ENCODE measurements around the gene CROCC2. TPM values are rescaled to one million over a fixed set of nuclear protein-coding genes. Genes with fewer than 3 reads are reported as not detected.

The CROCC2 gene
- polyA plus RNA-seq, 1 of the 3 experiments (the other 2 are of a cell fraction) = not detected

DNA sequence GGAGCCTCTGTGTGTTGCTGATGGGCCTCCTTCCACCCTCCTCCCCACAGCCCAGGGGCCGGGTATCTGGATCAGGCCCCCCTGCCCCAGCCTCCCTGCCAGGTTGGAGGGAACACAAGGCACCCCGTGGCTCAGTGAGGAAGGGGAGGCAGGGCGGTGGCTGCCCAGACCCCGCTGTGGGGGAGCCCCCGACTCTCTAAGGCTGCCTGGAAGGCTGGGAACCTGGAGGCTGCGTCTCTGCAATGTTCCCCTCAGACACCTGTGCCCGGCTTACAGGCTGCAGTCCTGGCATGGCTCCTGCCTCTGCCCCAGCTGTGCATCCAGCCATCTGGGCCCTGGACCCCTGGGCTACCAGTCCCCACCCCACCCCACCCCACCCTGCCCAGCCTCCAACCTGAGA, 9.7 kb upstream of the CROCC2 start:
- POLR2A ChIA-PET = no interaction called here
- H3K4me1 ChIP-seq (ENCODE audit: control insufficient read depth in 1 of 2, insufficient read depth in 2 of 2, low read depth in 1 of 2, low read length in 1 of 2) = peaks cover 0 to 23% of the 10 kb centered on the region in 2 experiments; a peak in 1 of 4 replicates
- H4K20me1 ChIP-seq (ENCODE audit: insufficient read depth) = no peaks in the 10 kb centered on the region
- H3F3A ChIP-seq (replicated peaks; ENCODE audit: insufficient read depth) = no peaks in the 10 kb centered on the region
- no peak overlapping the region for H3K4me3 ChIP-seq (ENCODE audit: low read depth in 2 of 2, low read length in 1 of 2)
- DNase-seq = no peak
- no peak overlapping the region for H3K9ac ChIP-seq
- no peak overlapping the region for H3K27ac ChIP-seq (ENCODE audit: low read depth in 2 of 2, low read length in 1 of 2)
- no peaks in the 10 kb centered on the region for H3K27me3 ChIP-seq (ENCODE audit: insufficient read depth)
- no peaks in the 10 kb centered on the region for H3K9me2 ChIP-seq
- CTCF ChIA-PET = interaction anchor here (2.4 kb wide), 1 partner anchor 45 kb away, joined by 5 read pairs; no protein-coding TSS in a partner anchor
- H3K4me2 ChIP-seq = no peak overlapping the region
- no CpG with 5 or more reads among the region's 7 CpGs for WGBS (ENCODE audit: low lambda C conversion rate)
- no peaks in the 10 kb centered on the region for H3K79me2 ChIP-seq (ENCODE audit: insufficient read depth)
- H2AFZ ChIP-seq (ENCODE audit: low read depth) = no peak overlapping the region
- H3K36me3 ChIP-seq (replicated peaks in 1 of 2; ENCODE audit: control insufficient read depth in 1 of 2, insufficient read depth in 2 of 2, low read length in 1 of 2) = no peaks in the 10 kb centered on the region
- no peaks in the 10 kb centered on the region for H3K9me3 ChIP-seq
- TF ChIP-seq GABPA (IDR thresholded peaks at IDR 0.05; ENCODE audit: low read depth) (no peak), NRF1 (IDR thresholded peaks at IDR 0.05; ENCODE audit: low read depth, low read length) (no peak), JUND (IDR thresholded peaks at IDR 0.05) (no peak), FOSL2 (IDR thresholded peaks at IDR 0.05; ENCODE audit: borderline replicate concordance, low read depth) (no peak), ELF1 (IDR thresholded peaks at IDR 0.05) (no peak), MEF2A (IDR thresholded peaks at IDR 0.05; ENCODE audit: borderline replicate concordance, low read depth) (no peak), TCF12 (IDR thresholded peaks at IDR 0.05) (no peak)
- TF ChIP-seq, protein P1, sequence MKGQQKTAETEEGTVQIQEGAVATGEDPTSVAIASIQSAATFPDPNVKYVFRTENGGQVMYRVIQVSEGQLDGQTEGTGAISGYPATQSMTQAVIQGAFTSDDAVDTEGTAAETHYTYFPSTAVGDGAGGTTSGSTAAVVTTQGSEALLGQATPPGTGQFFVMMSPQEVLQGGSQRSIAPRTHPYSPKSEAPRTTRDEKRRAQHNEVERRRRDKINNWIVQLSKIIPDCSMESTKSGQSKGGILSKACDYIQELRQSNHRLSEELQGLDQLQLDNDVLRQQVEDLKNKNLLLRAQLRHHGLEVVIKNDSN (IDR thresholded peaks at IDR 0.05; ENCODE audit: borderline replicate concordance, low read depth) = no peak
- TF ChIP-seq, protein P2, sequence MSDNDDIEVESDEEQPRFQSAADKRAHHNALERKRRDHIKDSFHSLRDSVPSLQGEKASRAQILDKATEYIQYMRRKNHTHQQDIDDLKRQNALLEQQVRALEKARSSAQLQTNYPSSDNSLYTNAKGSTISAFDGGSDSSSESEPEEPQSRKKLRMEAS (IDR thresholded peaks at IDR 0.05; ENCODE audit: low read depth) = no peak
- TF ChIP-seq, protein P3, sequence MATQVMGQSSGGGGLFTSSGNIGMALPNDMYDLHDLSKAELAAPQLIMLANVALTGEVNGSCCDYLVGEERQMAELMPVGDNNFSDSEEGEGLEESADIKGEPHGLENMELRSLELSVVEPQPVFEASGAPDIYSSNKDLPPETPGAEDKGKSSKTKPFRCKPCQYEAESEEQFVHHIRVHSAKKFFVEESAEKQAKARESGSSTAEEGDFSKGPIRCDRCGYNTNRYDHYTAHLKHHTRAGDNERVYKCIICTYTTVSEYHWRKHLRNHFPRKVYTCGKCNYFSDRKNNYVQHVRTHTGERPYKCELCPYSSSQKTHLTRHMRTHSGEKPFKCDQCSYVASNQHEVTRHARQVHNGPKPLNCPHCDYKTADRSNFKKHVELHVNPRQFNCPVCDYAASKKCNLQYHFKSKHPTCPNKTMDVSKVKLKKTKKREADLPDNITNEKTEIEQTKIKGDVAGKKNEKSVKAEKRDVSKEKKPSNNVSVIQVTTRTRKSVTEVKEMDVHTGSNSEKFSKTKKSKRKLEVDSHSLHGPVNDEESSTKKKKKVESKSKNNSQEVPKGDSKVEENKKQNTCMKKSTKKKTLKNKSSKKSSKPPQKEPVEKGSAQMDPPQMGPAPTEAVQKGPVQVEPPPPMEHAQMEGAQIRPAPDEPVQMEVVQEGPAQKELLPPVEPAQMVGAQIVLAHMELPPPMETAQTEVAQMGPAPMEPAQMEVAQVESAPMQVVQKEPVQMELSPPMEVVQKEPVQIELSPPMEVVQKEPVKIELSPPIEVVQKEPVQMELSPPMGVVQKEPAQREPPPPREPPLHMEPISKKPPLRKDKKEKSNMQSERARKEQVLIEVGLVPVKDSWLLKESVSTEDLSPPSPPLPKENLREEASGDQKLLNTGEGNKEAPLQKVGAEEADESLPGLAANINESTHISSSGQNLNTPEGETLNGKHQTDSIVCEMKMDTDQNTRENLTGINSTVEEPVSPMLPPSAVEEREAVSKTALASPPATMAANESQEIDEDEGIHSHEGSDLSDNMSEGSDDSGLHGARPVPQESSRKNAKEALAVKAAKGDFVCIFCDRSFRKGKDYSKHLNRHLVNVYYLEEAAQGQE (IDR thresholded peaks at IDR 0.05; ENCODE audit: low read depth, low read length) = no peak
- TF ChIP-seq, protein P4, sequence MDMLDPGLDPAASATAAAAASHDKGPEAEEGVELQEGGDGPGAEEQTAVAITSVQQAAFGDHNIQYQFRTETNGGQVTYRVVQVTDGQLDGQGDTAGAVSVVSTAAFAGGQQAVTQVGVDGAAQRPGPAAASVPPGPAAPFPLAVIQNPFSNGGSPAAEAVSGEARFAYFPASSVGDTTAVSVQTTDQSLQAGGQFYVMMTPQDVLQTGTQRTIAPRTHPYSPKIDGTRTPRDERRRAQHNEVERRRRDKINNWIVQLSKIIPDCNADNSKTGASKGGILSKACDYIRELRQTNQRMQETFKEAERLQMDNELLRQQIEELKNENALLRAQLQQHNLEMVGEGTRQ (IDR thresholded peaks at IDR 0.05; ENCODE audit: borderline replicate concordance, low read depth, low read length) = no peak
